ENCODE measurements around the gene IFT20.

The IFT20 gene

GRCh38 chr17:28335201-28335958 lies at the start of gene IFT20, which contains the start of gene TNFAIP1:
TSS of gene IFT20 (minus strand) at chr17:28335472. CDS start at chr17:28331985, 3,487 bp downstream.
TSS of gene TNFAIP1 (plus strand) at chr17:28335761. CDS start at chr17:28339522, 3,761 bp downstream.
- DNase-seq, result peak; percentile 100

- no peak for DNase-seq
These were observed 49.7 kb upstream of the IFT20 start for GRCh38 chr17:28385037-28385400.

GRCh38 chr17:28384281-28385036 lies 49.2 kb upstream of the IFT20 start:
- peak; percentile 82 for DNase-seq

GRCh38 chr17:28381141-28381825 lies 46.0 kb upstream of the IFT20 start:
- peak; percentile 85 for DNase-seq

GRCh38 chr17:28379814-28380801 lies 44.8 kb upstream of the IFT20 start:
- peak; percentile 33 for DNase-seq

GRCh38 chr17:28372945-28373274 lies 37.6 kb upstream of the IFT20 start:
- DNase-seq, result peak; percentile 66

GRCh38 chr17:28372203-28372944 lies 37.1 kb upstream of the IFT20 start:
- peak; percentile 70 for DNase-seq

GRCh38 chr17:28371245-28372202 lies 36.3 kb upstream of the IFT20 start, which contains the start of gene SARM1:
TSS of gene SARM1 (plus strand) at chr17:28371694. CDS start at chr17:28372033, 339 bp downstream.
- DNase-seq, result peak; percentile 98

- DNase-seq, result no peak
These were observed 35.5 kb upstream of the IFT20 start for GRCh38 chr17:28370744-28371103.

GRCh38 chr17:28370035-28370743 lies 34.9 kb upstream of the IFT20 start, which contains the start of gene VTN:
TSS of gene VTN (minus strand) at chr17:28370307. CDS start at chr17:28370203, 104 bp downstream.
- DNase-seq, result peak; percentile 27

GRCh38 chr17:28369684-28370034 lies 34.4 kb upstream of the IFT20 start:
- no peak for DNase-seq

GRCh38 chr17:28368915-28369683 lies 33.8 kb upstream of the IFT20 start:
- no peak for DNase-seq

GRCh38 chr17:28368306-28368831 lies 33.1 kb upstream of the IFT20 start:
- DNase-seq, result no peak

GRCh38 chr17:28367641-28368305 lies 32.5 kb upstream of the IFT20 start:
- no peak for DNase-seq

GRCh38 chr17:28366605-28367004 lies 31.3 kb upstream of the IFT20 start:
- DNase-seq, result no peak

- DNase-seq, result no peak
These were observed 30.2 kb upstream of the IFT20 start for GRCh38 chr17:28365487-28365886.

- no peak for DNase-seq
These were observed 29.5 kb upstream of the IFT20 start, which contains the start of gene SEBOX for GRCh38 chr17:28364665-28365363. TSS of gene SEBOX (minus strand) at chr17:28365199. CDS start at chr17:28365151, 48 bp downstream.
